Mesenchymal stem cell (in vitro differentiated cells and primary cell): ENCODE data around the gene EXOC6.

Source experiments
- DNase-seq: peaks from one replicate; pipeline ENCODE4 v3.0.0-alpha.2; 2013
- H2AFZ ChIP-seq: one replicate; pipeline ENCODE4 v1.6.1; 2013; ENCODE audit warnings: low read depth, mild to moderate bottlenecking, control low read depth, inconsistent platforms, low read length, moderate library complexity
- H2AK5ac ChIP-seq: 2 replicates; pipeline ENCODE4 v1.6.1; 2013; ENCODE audit warnings: low read length, moderate library complexity, mild to moderate bottlenecking, inconsistent platforms; ENCODE audit not compliant: severe bottlenecking
- H2BK120ac ChIP-seq: one replicate; pipeline ENCODE4 v1.6.1; 2013; ENCODE audit warnings: low read depth, mild to moderate bottlenecking, inconsistent platforms, low read length, moderate library complexity
- H2BK12ac ChIP-seq, 2 experiments: one replicate each; pipeline ENCODE4 v1.6.1; 2013; ENCODE audit warnings: inconsistent platforms in 2 of 2, low read length in 2 of 2, mild to moderate bottlenecking in 2 of 2, moderate library complexity in 2 of 2, control low read depth in 1 of 2
- H2BK15ac ChIP-seq: one replicate; pipeline ENCODE4 v1.6.1; 2013; ENCODE audit warnings: mild to moderate bottlenecking, low read depth, inconsistent platforms; ENCODE audit not compliant: poor library complexity, severe bottlenecking
- H2BK5ac ChIP-seq: 2 replicates; pipeline ENCODE4 v1.6.1; 2013; ENCODE audit warnings: low read depth, mild to moderate bottlenecking, low read length, control low read depth, inconsistent platforms; ENCODE audit not compliant: poor library complexity, severe bottlenecking
- H3K14ac ChIP-seq, 2 experiments: one replicate each; pipeline ENCODE4 v1.6.1; 2013; ENCODE audit warnings: inconsistent platforms in 2 of 2, low read length in 2 of 2, control low read depth in 1 of 2, mild to moderate bottlenecking in 1 of 2, moderate library complexity in 1 of 2
- H3K18ac ChIP-seq, 2 experiments: one replicate each; pipeline ENCODE4 v1.6.1; 2013; ENCODE audit warnings: inconsistent platforms in 2 of 2, low read length in 2 of 2, control low read depth in 1 of 2, low read depth in 1 of 2, mild to moderate bottlenecking in 1 of 2
- H3K23ac ChIP-seq, 2 experiments: one replicate each; pipeline ENCODE4 v1.6.1; 2013; ENCODE audit warnings: inconsistent platforms in 2 of 2, low read length in 2 of 2, mild to moderate bottlenecking in 2 of 2, moderate library complexity in 2 of 2, control low read depth in 1 of 2
- H3K27ac ChIP-seq: 2 replicates; pipeline ENCODE4 v1.5.1; 2013; ENCODE audit warnings: mild to moderate bottlenecking, moderate library complexity, low read length, control low read depth, inconsistent platforms; ENCODE audit not compliant: poor library complexity, severe bottlenecking
- H3K27me3 ChIP-seq, 2 experiments: 2 replicates each; pipeline versions ENCODE4 v1.6.1 to v1.7.0; 2013; ENCODE audit warnings: low read length in 2 of 2, mild to moderate bottlenecking in 2 of 2, moderate library complexity in 2 of 2, control low read depth in 1 of 2, inconsistent platforms in 1 of 2; ENCODE audit not compliant: control insufficient read depth in 1 of 2, insufficient read depth in 1 of 2
- H3K36me3 ChIP-seq, 2 experiments: 2 replicates each; pipeline versions ENCODE4 v1.6.1 to v1.7.0; 2013; ENCODE audit warnings: low read length in 2 of 2, control low read depth in 1 of 2, inconsistent platforms in 1 of 2, low read depth in 1 of 2, mild to moderate bottlenecking in 1 of 2; ENCODE audit not compliant: insufficient read depth in 2 of 2, control insufficient read depth in 1 of 2
- H3K4ac ChIP-seq, 2 experiments: one replicate each; pipeline ENCODE4 v1.6.1; 2013; ENCODE audit warnings: inconsistent platforms in 2 of 2, low read length in 2 of 2, mild to moderate bottlenecking in 2 of 2, moderate library complexity in 2 of 2, control low read depth in 1 of 2, low read depth in 1 of 2
- H3K4me1 ChIP-seq: 2 replicates; pipeline ENCODE4 v1.6.1; 2013; ENCODE audit warnings: low read depth, low read length, control low read depth; ENCODE audit not compliant: control insufficient read depth, insufficient read depth
- H3K4me2 ChIP-seq: 2 replicates; pipeline ENCODE4 v1.6.1; 2013; ENCODE audit warnings: low read length, mild to moderate bottlenecking, inconsistent platforms; ENCODE audit not compliant: poor library complexity, severe bottlenecking
- H3K4me3 ChIP-seq, 2 experiments: 2 replicates each; pipeline versions ENCODE4 v1.5.1 to v1.7.0; 2013; ENCODE audit warnings: low read length in 2 of 2, mild to moderate bottlenecking in 2 of 2, control low read depth in 1 of 2, low read depth in 1 of 2; ENCODE audit not compliant: insufficient read depth in 1 of 2
- H3K79me1 ChIP-seq: replicated peaks from 2 replicates; pipeline ENCODE4 v1.6.1; 2013; ENCODE audit warnings: mild to moderate bottlenecking, control low read depth, low read length, inconsistent platforms; ENCODE audit not compliant: poor library complexity, severe bottlenecking
- H3K9ac ChIP-seq: 2 replicates; pipeline ENCODE4 v1.7.0; 2013; ENCODE audit warnings: mild to moderate bottlenecking, low read length, moderate library complexity
- H3K9me3 ChIP-seq: 2 replicates; pipeline ENCODE4 v1.7.0; 2013; ENCODE audit warnings: mild to moderate bottlenecking, low read length; ENCODE audit not compliant: control insufficient read depth
- H4K8ac ChIP-seq: one replicate; pipeline ENCODE4 v1.6.1; 2013; ENCODE audit warnings: inconsistent platforms, mild to moderate bottlenecking, low read length, moderate library complexity
- H4K91ac ChIP-seq: one replicate; pipeline ENCODE4 v1.6.1; 2013; ENCODE audit warnings: mild to moderate bottlenecking, low read length, inconsistent platforms
- WGBS: methylation state at CpG from one replicate; pipeline ENCODE4 v1.1.7; 2013; ENCODE audit warnings: mixed read lengths; 5-methylcytosine and 5-hydroxymethylcytosine counted together

The EXOC6 gene

DNA sequence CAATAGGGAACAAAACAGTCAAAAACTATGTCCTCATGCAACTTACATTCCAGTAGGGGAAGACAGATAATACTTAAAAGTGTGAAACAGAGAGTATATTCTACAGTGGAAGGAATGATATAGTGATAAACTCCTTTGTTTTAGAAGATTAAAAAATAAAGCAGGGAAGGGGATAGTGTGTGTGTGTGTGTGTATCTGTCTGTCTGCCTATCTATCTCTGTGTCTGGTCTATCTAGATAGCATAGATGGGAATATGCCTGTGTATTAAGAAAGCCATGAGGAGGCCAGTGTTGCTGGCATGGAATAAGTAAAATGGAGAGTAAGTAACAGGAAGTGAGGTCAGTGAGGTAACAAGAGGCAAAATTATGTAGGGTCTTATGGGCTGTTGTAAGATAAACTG lies 42.2 kb downstream of the EXOC6 start:
- no peak overlapping the region for H3K27ac ChIP-seq
- no peaks in the 10 kb centered on the region for H3K9me3 ChIP-seq
- H3K79me1 ChIP-seq: peaks cover 2% of the 10 kb centered on the region
- no peak overlapping the region for H3K4me3 ChIP-seq
- peaks cover 3% of the 10 kb centered on the region for H3K4me1 ChIP-seq
- H3K4ac ChIP-seq: no peak overlapping the region
- H2AK5ac ChIP-seq: no peak overlapping the region
- no peak overlapping the region for H2BK12ac ChIP-seq
- no peaks in the 10 kb centered on the region for H3K27me3 ChIP-seq
- no peak overlapping the region for H2BK5ac ChIP-seq
- no peak overlapping the region for H3K18ac ChIP-seq
- H2AFZ ChIP-seq: no peak overlapping the region
- no peak overlapping the region for H3K4me2 ChIP-seq
- no peak overlapping the region for H2BK15ac ChIP-seq
- no peak for DNase-seq
- H3K14ac ChIP-seq: no peak overlapping the region
- H3K23ac ChIP-seq: no peak overlapping the region
- H4K91ac ChIP-seq: no peak overlapping the region
- H2BK120ac ChIP-seq: no peak overlapping the region
- H4K8ac ChIP-seq: no peak overlapping the region
- H3K36me3 ChIP-seq: no peaks in the 10 kb centered on the region
- no peak overlapping the region for H3K9ac ChIP-seq

DNA sequence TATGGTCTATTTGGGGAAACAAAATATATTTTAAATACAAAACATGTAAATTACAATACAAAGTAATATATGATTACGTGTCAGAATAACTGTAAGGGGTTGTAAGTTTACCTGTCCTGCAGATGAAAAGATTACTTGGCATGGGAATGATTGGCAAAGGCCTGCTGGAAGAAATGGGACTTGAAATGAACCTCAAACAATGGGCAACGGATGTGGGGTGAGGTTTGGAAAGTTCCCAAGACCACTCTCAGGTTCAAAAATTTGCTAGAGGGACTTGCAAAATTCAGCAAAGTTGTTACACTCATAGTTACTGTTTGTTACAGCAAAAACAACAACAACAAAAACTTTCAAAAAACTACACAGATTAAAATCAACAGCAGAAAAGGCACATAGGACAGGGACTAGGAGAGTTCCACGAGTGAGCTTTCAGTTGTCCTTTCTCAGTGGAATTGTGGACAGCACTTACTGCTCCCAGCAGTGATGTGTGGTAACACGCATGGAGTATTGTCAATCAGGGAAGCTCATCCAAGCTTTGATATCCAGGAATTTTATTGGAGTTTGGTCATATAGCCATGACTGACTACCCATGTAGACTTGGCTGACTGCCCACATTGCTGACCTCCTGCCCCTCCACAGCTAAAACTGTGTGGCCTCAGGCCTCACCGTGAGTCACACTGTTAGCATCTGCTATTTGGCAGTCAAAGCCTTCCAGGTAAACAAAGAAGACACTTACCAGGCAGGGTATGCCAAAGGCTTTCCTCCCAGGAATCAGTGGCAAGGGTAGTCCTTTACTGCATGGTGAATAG lies 43.8 kb downstream of the EXOC6 start:
- Histone ChIP-seq H2AK5ac (no peak overlapping the region), H3K23ac (no peak overlapping the region), H3K4me3 (no peak overlapping the region), H3K36me3 (no peaks in the 10 kb centered on the region), H2BK12ac (no peak overlapping the region), H2BK5ac (no peak overlapping the region), H3K9me3 (no peaks in the 10 kb centered on the region), H3K4me2 (no peak overlapping the region), H2BK15ac (no peak overlapping the region), H3K4me1 (peaks cover 3% of the 10 kb centered on the region), H3K4ac (no peak overlapping the region), H3K9ac (no peak overlapping the region), H4K91ac (no peak overlapping the region), H2BK120ac (no peak overlapping the region), H2AFZ (no peak overlapping the region), H3K27ac (peak overlapping the region; percentile 40), H3K14ac (no peak overlapping the region), H4K8ac (no peak overlapping the region), H3K27me3 (no peaks in the 10 kb centered on the region), H3K18ac (no peak overlapping the region), H3K79me1 (peaks cover 2% of the 10 kb centered on the region)
- peak; percentile 77 for DNase-seq
- WGBS: 68% methylated on average over 5 of the region's 5 CpGs

DNA sequence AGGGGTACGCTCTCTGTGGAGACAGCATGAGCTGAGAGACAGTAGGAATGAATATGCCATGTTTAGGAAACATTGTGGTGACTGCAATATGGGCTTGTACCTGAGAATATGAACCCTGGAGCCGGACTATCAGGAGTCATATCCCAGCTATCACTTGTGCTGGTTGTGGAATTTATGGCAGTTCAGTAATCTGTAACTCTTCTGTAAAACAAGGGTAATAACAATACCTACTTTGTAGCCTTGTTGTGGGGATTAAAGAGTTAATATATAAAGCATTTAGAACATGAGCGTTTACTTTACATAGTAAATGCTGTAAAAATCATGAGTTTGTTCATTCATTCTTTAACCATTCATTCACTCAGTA lies 44.4 kb downstream of the EXOC6 start:
- DNase-seq: no peak
- H3K4me1 ChIP-seq: peaks cover 3% of the 10 kb centered on the region
- peak overlapping the region; percentile 40 for H3K27ac ChIP-seq
- no peak overlapping the region for H2AK5ac ChIP-seq
- no peak overlapping the region for H3K4ac ChIP-seq
- no peak overlapping the region for H3K14ac ChIP-seq
- H3K9me3 ChIP-seq: no peaks in the 10 kb centered on the region
- H2BK120ac ChIP-seq: no peak overlapping the region
- no peak overlapping the region for H3K23ac ChIP-seq
- H4K8ac ChIP-seq: no peak overlapping the region
- no peak overlapping the region for H3K18ac ChIP-seq
- no peak overlapping the region for H4K91ac ChIP-seq
- no peaks in the 10 kb centered on the region for H3K36me3 ChIP-seq
- H3K79me1 ChIP-seq: peaks cover 2% of the 10 kb centered on the region
- H3K4me2 ChIP-seq: no peak overlapping the region
- 78% methylated on average over 2 of the region's 3 CpGs for WGBS
- H2AFZ ChIP-seq: no peak overlapping the region
- no peaks in the 10 kb centered on the region for H3K27me3 ChIP-seq
- no peak overlapping the region for H2BK5ac ChIP-seq
- no peak overlapping the region for H2BK15ac ChIP-seq
- H3K4me3 ChIP-seq: no peak overlapping the region
- no peak overlapping the region for H2BK12ac ChIP-seq
- no peak overlapping the region for H3K9ac ChIP-seq

DNA sequence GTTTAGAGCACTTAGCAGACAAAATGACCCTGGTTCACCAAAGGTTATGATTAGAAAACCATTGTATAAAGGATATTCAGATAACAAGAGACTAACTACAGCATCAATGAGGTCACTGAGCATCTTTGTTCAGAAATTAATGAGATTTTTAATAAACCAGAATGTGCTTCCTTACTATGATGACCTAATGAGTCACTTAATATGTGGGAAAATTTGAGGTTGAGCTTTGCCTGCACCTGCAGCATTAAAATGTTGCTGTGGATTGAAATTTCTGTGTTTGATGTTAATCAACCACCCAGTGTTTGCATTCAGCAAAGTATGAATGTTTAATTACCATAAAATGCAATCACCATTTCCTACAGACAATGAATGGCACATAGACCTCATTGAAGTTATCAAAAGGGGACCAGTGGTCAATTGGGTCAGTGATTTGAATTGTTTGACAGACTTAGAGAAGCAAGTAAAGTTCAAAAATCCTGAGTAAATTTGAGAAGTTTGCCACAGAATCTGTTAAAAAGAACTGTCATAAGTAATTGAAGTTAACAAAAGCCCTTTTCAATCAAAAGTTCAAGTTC lies 45.8 kb downstream of the EXOC6 start:
- Histone ChIP-seq H4K8ac (no peak overlapping the region), H3K23ac (no peak overlapping the region), H3K18ac (no peak overlapping the region), H3K27me3 (no peaks in the 10 kb centered on the region), H3K4me1 (peaks cover 3% of the 10 kb centered on the region), H2BK120ac (no peak overlapping the region), H3K9me3 (no peaks in the 10 kb centered on the region), H4K91ac (no peak overlapping the region), H3K79me1 (peaks cover 2% of the 10 kb centered on the region), H3K4me2 (no peak overlapping the region), H3K36me3 (no peaks in the 10 kb centered on the region), H2AFZ (no peak overlapping the region), H2BK5ac (no peak overlapping the region), H3K4me3 (no peak overlapping the region), H2BK12ac (no peak overlapping the region), H2BK15ac (no peak overlapping the region), H3K14ac (no peak overlapping the region), H3K9ac (no peak overlapping the region), H2AK5ac (no peak overlapping the region), H3K27ac (no peak overlapping the region), H3K4ac (no peak overlapping the region)
- no peak for DNase-seq
